Activated CD8-positive, alpha-beta memory T cell treated with anti-CD3 and anti-CD28 coated beads, Interleukin-2, amount 50 U/mL, for 48 hours (primary cell): ENCODE measurements around the gene PARS2.
"Not testable (repeated sequence)": the region's sequence is repeated elsewhere in the genome, so short reads cannot be mapped to it uniquely, and the experiment has no call there.

Experiments
- DNase-seq: peaks from one replicate; pipeline ENCODE4 v3.0.0-alpha.2; 2020

The PARS2 gene

GRCh38 chr1:54798769-54799641 lies 34.7 kb upstream of the PARS2 start:
- peak; percentile 69 for DNase-seq

- no peak for DNase-seq
Observed at GRCh38 chr1:54798206-54798605, 33.9 kb upstream of the PARS2 start.

- no peak for DNase-seq
Observed at GRCh38 chr1:54796902-54797301, 32.6 kb upstream of the PARS2 start.

- no peak for DNase-seq
Observed at GRCh38 chr1:54795841-54796468, 31.6 kb upstream of the PARS2 start.

GRCh38 chr1:54795356-54795665 lies 31.0 kb upstream of the PARS2 start:
- no peak for DNase-seq

- no peak for DNase-seq
Observed at GRCh38 chr1:54794451-54795355, 30.4 kb upstream of the PARS2 start.

- no peak for DNase-seq
Observed at GRCh38 chr1:54792686-54793282, 28.5 kb upstream of the PARS2 start.

- DNase-seq: peak; percentile 86
Observed at GRCh38 chr1:54791880-54792522, 27.7 kb upstream of the PARS2 start.

- no peak for DNase-seq
Observed at GRCh38 chr1:54788459-54788858, 24.1 kb upstream of the PARS2 start.

- no peak for DNase-seq
Observed at GRCh38 chr1:54787604-54788003, 23.3 kb upstream of the PARS2 start.

GRCh38 chr1:54786778-54787177 lies 22.5 kb upstream of the PARS2 start:
- no peak for DNase-seq

- no peak for DNase-seq
Observed at GRCh38 chr1:54784066-54784465, 19.7 kb upstream of the PARS2 start.

- DNase-seq: no peak
Observed at GRCh38 chr1:54782588-54782987, 18.3 kb upstream of the PARS2 start.

- no peak for DNase-seq
Observed at GRCh38 chr1:54782156-54782555, 17.8 kb upstream of the PARS2 start.

- DNase-seq: no peak
Observed at GRCh38 chr1:54781023-54781723, 16.9 kb upstream of the PARS2 start.

- DNase-seq: no peak
Observed at GRCh38 chr1:54777431-54777830, 13.1 kb upstream of the PARS2 start.

GRCh38 chr1:54777011-54777410 lies 12.7 kb upstream of the PARS2 start:
- DNase-seq: no peak

GRCh38 chr1:54775828-54776721 lies 11.8 kb upstream of the PARS2 start:
- not testable (repeated sequence) for DNase-seq

- DNase-seq: no peak
Observed at GRCh38 chr1:54774820-54775498, 10.6 kb upstream of the PARS2 start.

GRCh38 chr1:54772951-54773350 lies 8.6 kb upstream of the PARS2 start:
- no peak for DNase-seq
